ENCODE results near the gene MCFD2. TPM values are rescaled to one million over a fixed set of nuclear protein-coding genes. Genes with fewer than 3 reads are reported as not detected.

Gene MCFD2
- total RNA-seq, 4 donors from 2014 or later: 61.9 to 89.5 (median 74.2) TPM

DNA sequence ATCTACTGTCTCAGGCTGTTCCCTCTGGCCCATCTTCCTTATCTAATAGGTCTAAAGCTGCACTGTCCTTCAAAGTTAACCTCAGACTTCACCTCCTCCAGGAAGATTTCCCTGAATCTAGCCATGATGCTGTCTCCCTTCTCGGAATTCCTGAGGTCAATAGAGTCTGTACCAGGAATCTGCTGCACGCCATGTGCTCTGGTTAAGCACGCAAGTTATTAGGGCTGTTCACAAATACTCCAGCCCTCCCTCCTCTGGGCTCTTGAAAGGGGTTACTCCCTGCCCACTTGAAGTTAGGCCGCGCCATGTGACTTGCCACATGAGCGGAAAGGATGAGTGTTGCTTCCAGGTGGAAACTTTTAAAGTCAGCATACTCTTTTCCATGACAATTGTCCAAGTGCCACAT lies 43.6 kb downstream of the MCFD2 start:
- Histone ChIP-seq H3K4me1 (peaks cover 46 to 60% (median 47%) of the 10 kb centered on the region in 4 donors), H3K27ac (replicated peaks in 1 of 4) (no peak overlapping the region), H3K36me3 (no peaks in the 10 kb centered on the region), H3K9me3 (no peaks in the 10 kb centered on the region), H3K27me3 (no peaks in the 10 kb centered on the region), H3K4me3 (no peak overlapping the region)
- intact Hi-C loops (cut with DNase I): no loop called here
- 100% methylated on average over 4 of the region's 6 CpGs for WGBS
- no peak for DNase-seq (ENCODE audit: extremely low spot score)
- TF ChIP-seq EP300 (IDR thresholded peaks at IDR 0.05) (no peak), CTCF (IDR thresholded peaks at IDR 0.05) (no peak), POLR2AphosphoS5 (IDR thresholded peaks at IDR 0.05) (no peak), POLR2A (IDR thresholded peaks at IDR 0.05; ENCODE audit: low read depth) (no peak)

DNA sequence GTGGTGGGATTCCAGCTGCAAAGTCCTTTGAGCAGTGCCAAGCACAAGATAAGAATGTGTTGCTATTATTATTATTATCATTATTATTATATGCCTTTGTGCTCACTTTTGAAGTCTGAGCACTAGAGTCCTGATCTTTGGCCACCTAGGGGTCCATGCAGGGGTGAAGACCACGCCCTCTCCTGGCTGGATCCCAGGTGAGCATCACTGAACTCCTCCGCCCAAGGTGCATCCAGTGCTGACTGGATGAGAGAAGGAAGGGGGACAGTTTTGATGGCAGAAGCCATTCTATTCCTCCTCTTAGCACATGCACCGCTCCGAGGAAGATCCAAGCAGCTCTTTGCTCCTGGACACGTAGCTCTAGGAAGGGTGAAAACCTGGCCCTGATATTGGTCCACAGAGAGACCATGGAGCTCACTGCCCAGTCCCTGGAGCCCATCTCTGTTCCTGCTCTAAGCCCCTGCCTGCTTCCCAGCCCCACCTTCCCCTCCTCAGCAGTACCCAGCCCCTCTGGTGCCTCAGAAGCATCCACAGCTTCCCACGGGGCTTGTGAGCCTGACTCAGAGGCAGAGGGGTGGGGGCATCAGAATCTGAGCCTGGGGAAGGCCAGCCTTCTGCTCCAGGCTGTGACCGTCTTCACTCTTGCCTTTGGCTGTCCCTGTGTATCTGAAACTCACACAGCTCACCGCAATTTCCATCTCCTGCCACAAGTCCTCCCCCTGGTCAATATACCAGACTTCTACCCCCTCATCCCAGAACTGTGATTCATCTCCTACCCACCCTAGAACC lies 45.4 kb downstream of the MCFD2 start:
- intact Hi-C loops (cut with DNase I): no loop called here
- TF ChIP-seq POLR2AphosphoS5 (IDR thresholded peaks at IDR 0.05): no peak
- no peak for TF ChIP-seq POLR2A (IDR thresholded peaks at IDR 0.05; ENCODE audit: low read depth)
- TF ChIP-seq EP300 (IDR thresholded peaks at IDR 0.05): no peak
- TF ChIP-seq CTCF (IDR thresholded peaks at IDR 0.05): no peak
- Histone ChIP-seq H3K27ac (replicated peaks in 1 of 4) (no peak overlapping the region), H3K4me1 (peaks cover 39 to 52% (median 40%) of the 10 kb centered on the region in 4 donors), H3K9me3 (peaks cover 0 to 4% (median 0%) of the 10 kb centered on the region in 4 donors), H3K36me3 (no peaks in the 10 kb centered on the region), H3K4me3 (no peak overlapping the region), H3K27me3 (no peaks in the 10 kb centered on the region)
- DNase-seq (ENCODE audit: extremely low spot score): no peak
- WGBS: 92% methylated on average over 7 of the region's 8 CpGs

DNA sequence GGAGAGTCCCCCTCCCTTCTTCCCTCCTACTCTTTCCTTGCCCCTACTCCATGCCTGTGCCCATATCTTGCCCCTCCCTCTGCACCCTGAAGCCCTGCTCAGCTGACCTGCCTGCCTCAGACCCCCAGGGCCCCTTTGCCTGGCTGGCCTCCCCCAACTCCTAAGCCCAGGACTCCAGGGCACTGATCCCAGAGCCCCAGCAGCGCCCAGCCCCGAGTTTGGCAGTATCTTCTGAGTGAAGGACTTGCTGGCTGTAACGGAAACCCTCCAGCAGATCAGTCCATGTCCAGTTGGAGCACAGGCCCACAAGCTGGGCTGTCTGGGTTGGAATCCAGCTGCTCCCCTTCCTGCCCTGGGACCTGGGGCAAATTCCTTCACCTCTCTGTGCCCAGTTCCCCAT lies 46.0 kb downstream of the MCFD2 start:
- 65% methylated on average over 3 of the region's 3 CpGs for whole genome bisulfite sequencing
- DNase-seq (ENCODE audit: extremely low spot score): no peak
- TF ChIP-seq POLR2A (IDR thresholded peaks at IDR 0.05; ENCODE audit: low read depth): no peak
- TF ChIP-seq POLR2AphosphoS5 (IDR thresholded peaks at IDR 0.05): no peak
- TF ChIP-seq EP300 (IDR thresholded peaks at IDR 0.05): no peak
- TF ChIP-seq CTCF (IDR thresholded peaks at IDR 0.05): no peak

GRCh38 chr2:46866770-46867246 lies 48.8 kb downstream of the MCFD2 start:
- peaks cover 0 to 4% (median 0%) of the 10 kb centered on the region in 4 donors for H3K9me3 ChIP-seq
- intact Hi-C loops (cut with DNase I): no loop called here
- H3K27ac ChIP-seq (replicated peaks in 1 of 4): peak overlapping the region; percentile 8 to 67 (median 59)
- DNase-seq (ENCODE audit: extremely low spot score): no peak
- no peak overlapping the region for H3K4me3 ChIP-seq
- no peaks in the 10 kb centered on the region for H3K36me3 ChIP-seq
- TF ChIP-seq EP300 (IDR thresholded peaks at IDR 0.05) (no peak), POLR2AphosphoS5 (IDR thresholded peaks at IDR 0.05) (peak; percentile 50 to 66), POLR2A (IDR thresholded peaks at IDR 0.05; ENCODE audit: low read depth) (no peak)
- H3K27me3 ChIP-seq: no peaks in the 10 kb centered on the region
- peaks cover 20 to 33% (median 21%) of the 10 kb centered on the region in 4 donors for H3K4me1 ChIP-seq
- WGBS: 88% methylated on average over 10 of the region's 11 CpGs

More for the DNA sequence above, 46.0 kb downstream of the MCFD2 start:
- Histone ChIP-seq H3K4me3 (no peak overlapping the region), H3K27me3 (no peaks in the 10 kb centered on the region), H3K4me1 (peaks cover 32 to 46% (median 35%) of the 10 kb centered on the region in 4 donors), H3K27ac (replicated peaks in 1 of 4) (no peak overlapping the region), H3K36me3 (no peaks in the 10 kb centered on the region), H3K9me3 (peaks cover 0 to 4% (median 0%) of the 10 kb centered on the region in 4 donors)
- intact Hi-C loops (cut with DNase I): no loop called here

DNA sequence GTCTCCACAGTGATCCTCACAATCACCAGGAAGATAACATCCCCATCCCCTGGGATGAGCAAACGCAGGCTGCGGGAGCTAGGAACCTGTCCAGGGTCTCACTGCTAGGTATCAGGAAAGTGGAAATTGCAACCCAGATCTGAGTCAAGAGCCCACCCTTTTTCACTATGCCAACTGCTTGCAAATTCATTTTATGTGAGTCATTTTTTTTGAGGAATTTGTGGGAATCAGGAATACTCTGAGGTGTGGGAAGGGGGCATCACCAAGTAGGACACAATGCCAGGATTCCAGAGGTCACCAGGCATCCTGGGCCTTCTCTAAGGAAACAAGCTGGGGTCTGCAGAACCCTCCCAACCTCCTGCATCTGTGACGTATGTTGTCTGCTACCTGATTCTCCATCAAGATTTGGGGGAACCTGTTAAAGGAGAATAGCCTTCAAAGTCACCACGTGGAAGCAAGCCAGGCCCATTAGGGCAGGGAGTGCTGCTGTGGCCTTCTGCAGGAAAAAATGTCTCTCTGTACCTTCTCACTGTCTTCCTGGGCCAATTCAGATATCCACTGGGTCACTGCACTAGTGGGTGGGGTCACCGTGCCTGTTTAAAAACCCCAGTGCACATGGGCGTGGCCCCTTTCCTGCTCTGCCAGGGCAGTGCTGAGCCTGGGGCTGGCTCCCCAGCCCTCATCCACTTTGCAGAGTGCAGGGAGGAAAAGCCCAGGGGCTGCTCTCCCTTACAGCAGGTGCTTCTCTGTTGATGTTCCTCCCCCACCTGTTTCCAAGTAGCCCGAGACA lies 50.2 kb downstream of the MCFD2 start:
- DNase-seq (ENCODE audit: extremely low spot score): no peak

More for the DNA sequence above, 50.2 kb downstream of the MCFD2 start:
- H3K9me3 ChIP-seq: peaks cover 0 to 4% (median 0%) of the 10 kb centered on the region in 4 donors
- intact Hi-C loops (cut with DNase I): no loop called here
- no peaks in the 10 kb centered on the region for H3K27me3 ChIP-seq
- no peaks in the 10 kb centered on the region for H3K36me3 ChIP-seq
- H3K4me1 ChIP-seq: peaks cover 21 to 43% (median 25%) of the 10 kb centered on the region in 4 donors
- H3K27ac ChIP-seq (replicated peaks in 1 of 4): no peak overlapping the region
- TF ChIP-seq POLR2AphosphoS5 (IDR thresholded peaks at IDR 0.05): no peak
- no peak for TF ChIP-seq CTCF (IDR thresholded peaks at IDR 0.05)
- TF ChIP-seq EP300 (IDR thresholded peaks at IDR 0.05): no peak
- TF ChIP-seq POLR2A (IDR thresholded peaks at IDR 0.05; ENCODE audit: low read depth): no peak
- H3K4me3 ChIP-seq: no peak overlapping the region
- WGBS: 82% methylated on average over 7 of the region's 7 CpGs
